Gastroesophageal sphincter (tissue), 3 donors: ENCODE data around the gene TEX2.

Experiments
- CTCF ChIP-seq, 4 experiments: fragments of 200-600 bp in 2 of 4; fragments of 450-650 bp in 2 of 4; sonication (generic) in 1 of 4; IDR thresholded peaks; one replicate each; pipeline ENCODE4 v1.5.1; 2017 to 2019; ENCODE audit warnings: antibody characterized with exemption in 4 of 4, mild to moderate bottlenecking in 2 of 4, moderate library complexity in 2 of 4
- POLR2A ChIP-seq, 2 donors: fragments of 450-650 bp; IDR thresholded peaks; one replicate each; pipeline ENCODE4 v1.6.1; 2017; ENCODE audit warnings: antibody characterized with exemption in 2 of 2, mild to moderate bottlenecking in 2 of 2, moderate library complexity in 1 of 2

GRCh38 chr17:64164596-64165285 lies 98.3 kb downstream of the TEX2 start:
- TF ChIP-seq CTCF (IDR thresholded peaks at IDR 0.05) (no peak), POLR2A (IDR thresholded peaks at IDR 0.05) (no peak)
